LHCN-M2 (cell line): ENCODE results near the gene SMPD4. TPM values are rescaled to one million over a fixed set of nuclear protein-coding genes. Genes with fewer than 3 reads are reported as not detected.
"Not testable (repeated sequence)": the region's sequence is repeated elsewhere in the genome, so short reads cannot be mapped to it uniquely, and the experiment has no call there.

Source experiments
- DNase-seq: peaks from one replicate; pipeline ENCODE4 v3.0.0-alpha.2; 2012; ENCODE audit warnings: low read depth
- total RNA-seq: library from RNA; depleted of rRNA; stranded (reverse); fragments of >200 nt; gene quantifications from 2 replicates; pipeline ENCODE4 v1.2.3, GENCODE V29; 2014

Gene SMPD4
- total RNA-seq, 1 experiment from 2014 or later: 42.5 TPM

DNA sequence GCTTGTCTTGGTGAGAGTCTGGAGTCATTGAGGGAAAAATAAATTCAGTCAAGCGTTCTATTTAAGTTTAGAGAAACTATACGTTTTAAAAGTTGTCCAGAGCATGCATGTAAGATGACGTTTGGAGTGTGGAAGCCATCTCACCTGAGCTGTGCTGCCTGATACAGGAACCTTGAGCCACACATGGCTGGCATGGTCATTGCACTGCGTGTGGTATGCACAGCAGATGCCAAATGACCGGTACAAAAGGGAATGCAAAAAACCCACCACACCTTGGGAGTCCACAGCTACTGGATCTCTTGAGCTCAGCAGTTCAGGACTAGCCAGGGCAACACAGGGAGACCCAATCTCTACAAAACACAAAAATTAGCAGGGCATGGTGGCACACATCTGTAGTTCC is 5.0 kb upstream of the SMPD4 start:
- DNase-seq: no peak

DNA sequence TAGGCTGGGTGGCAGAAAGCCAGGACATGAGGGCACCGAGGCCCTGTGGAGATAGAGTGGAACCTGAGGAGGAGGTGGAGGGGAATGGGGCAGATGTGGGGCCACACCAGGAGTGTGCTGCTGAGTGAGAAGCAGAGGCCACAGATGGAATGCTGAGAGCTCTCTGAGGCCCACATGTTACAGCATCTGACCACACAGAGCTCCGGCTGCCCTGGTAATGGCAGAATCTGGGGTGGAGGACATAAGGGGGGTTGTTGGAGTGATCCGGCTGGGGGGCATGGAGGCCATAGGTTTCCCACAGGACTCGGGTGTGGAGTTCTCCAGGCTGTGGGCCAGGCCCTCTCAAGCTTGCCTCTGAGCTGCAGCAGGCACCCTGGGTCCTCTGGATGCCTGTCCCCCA is 4.5 kb upstream of the SMPD4 start:
- DNase-seq: no peak

DNA sequence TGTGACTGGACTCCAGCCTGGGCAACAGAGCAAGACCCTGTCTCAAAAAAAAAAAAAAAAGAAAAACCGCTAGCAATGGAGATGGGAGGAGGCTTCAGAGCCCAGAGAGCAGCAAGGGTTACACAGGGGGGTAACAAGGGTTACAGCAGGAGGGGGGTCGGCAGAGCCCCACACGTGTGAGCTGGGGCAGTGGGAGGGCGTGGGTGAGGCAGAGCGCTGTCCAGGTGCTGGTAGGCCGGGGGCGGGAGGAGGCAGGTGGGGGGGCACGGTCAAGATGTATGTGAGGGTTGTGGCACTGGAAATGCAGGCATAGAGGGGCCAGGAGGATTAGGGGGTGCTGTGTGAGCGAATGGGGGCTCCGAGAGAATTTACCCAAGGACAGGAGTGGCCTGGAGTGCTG is 4.0 kb upstream of the SMPD4 start:
- no peak for DNase-seq

DNA sequence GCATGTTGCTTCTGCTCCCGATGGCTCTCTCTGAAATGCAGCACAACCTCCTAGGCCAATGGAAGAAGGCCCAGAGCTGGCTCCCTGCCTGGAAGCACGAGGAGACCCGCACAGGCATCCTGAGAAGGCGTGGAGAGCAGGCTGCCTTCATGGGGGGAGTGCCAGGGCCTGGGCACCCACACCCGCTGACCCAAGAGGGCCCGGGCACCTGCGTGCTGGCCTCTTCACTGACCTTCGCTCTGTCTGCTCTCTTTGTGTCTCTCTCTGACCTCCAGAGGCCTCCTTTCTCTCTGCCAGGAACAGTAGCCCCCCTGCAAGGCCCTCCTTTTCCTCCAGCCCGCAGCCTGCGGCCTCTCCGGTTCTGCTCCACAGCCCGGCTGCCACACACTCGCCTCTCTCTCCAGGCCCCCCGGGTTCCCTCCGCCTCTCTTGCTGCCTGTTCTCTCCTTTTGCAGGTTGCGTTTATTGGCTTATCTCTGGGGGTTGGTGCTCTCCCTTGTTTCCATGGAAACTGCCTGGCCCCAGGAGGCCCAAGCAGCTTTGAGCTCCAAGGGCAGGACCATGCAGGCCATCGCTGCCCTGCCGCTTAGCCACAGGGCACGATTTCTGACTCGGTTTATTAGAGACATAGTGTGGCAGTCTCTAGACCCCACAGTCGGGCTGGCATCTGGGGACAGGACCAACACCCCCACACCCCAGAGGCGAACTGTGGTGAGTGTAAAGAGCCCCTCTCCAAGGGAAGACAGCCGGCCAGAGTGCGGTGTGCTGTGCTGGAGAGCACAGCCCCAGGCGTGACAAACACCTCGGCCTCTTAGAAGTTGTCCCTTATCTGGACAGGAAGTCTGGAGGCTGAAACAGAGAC is 2.3 kb upstream of the SMPD4 start:
- DNase-seq: no peak

DNA sequence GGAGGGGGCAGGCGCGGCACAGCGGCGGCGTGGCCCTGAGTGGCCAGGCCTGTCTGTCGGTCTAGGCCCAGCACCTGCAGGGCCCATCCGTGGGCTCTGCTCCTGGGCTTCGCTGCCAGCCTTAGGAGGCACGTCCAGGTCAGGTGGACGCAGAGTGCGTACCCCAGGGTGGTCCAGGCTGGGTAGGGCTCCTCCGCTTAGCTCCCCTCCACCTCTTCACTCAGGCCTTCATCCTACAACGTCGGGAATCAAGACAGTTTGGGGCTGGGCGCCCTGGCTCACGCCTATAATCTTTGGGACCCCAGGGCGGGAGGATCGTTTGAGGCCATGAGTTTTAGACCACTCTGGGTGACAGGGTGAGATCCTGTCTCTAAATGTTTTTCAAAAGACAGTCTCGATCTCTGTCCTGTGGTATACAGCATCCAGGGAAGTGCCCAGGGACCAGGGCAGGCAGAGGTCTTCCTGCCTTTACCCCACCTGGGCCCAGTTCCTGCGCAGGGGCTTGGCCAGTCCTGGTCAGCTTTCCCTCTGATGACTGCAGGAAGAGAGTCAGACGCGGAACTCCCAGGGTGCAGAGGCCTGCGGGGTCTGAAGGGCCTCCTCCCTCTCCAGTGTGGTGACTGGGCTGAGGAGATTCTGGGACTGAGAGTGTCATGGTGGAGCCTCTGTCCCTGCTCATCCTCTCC is 1.6 kb upstream of the SMPD4 start:
- DNase-seq: not testable (repeated sequence)

DNA sequence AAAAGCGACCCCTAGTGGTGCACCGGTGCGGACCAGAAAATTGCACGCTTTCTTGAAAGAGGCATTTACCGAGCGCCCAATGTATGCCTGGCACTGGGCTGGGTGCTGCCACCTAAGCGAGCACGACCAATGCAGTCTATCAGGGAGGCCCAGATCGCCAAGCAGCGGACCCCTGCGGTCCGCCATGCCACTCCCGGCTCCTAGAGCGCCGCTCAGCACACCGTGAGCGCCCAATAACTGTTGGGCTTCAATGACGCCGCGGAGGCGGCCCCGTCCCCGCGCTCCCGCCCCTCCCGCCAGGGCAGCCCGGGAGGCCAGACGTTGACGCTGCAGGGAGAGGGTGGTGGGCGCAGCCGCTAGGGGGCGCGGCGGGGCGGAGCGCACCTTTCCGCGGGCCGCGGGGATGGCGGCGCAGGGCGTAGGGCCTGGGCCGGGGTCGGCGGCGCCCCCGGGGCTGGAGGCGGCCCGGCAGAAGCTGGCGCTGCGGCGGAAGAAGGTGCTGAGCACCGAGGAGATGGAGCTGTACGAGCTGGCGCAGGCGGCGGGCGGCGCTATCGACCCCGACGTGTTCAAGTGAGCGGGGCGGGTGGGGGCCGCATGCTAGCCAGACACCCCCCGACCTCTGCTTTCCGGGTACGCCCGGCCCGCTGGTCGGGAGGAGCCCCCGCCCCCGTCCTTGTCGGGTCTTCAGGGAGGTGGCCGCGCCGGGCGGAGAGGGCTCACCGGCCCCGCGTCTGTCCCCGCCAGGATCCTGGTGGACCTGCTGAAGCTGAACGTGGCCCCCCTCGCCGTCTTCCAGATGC is 679 bp upstream of the SMPD4 start, which contains the start of gene MZT2B:
TSS of gene MZT2B (plus strand) at position 383 of the 803 bp plus-strand sequence. CDS start at position 404, 21 bp downstream.
- peak; percentile 79 for DNase-seq

DNA sequence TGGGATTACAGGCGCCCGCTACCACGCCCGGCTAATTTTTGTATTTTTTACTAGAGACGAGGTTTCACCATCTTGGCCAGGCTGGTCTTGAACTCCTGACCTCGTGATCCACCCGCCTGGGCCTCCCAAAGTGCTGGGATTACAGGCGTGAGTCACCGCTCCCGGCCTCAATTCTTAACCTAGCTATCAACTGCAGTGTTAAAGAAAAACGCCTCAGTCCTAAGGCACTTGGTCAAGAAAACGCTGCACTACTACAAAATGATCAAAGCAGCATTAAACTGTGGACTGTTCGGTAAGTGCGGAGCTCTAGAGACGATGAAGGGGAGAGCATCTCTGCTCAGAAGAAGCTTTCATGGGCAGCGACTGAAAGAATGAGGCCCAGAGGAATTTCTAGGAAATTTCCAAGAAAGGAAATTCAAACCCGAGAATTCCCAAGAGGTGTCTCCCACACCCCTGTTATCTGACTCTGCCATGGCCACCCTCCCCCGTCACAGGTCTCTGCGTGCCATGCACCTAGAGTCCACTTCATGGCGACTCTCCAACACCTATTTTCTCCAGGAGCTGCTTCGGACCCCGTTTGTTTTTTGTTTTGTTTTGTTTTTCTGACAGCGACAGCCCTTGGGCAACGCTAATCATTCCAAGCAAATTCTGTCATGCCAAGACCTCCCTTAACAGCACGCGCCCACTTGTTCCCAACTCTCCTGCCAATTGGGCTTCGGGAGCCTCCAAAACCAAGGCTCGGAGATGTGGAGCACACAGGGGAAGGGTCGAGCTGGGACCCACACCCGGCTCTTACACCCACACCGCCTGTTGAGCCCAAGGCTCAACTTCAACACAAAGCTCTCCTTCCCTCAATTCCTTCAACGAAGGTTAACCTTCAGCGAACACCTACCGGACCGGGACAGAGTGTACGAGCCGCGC is 738 bp downstream of the SMPD4 start:
- DNase-seq: peak; percentile 18

DNA sequence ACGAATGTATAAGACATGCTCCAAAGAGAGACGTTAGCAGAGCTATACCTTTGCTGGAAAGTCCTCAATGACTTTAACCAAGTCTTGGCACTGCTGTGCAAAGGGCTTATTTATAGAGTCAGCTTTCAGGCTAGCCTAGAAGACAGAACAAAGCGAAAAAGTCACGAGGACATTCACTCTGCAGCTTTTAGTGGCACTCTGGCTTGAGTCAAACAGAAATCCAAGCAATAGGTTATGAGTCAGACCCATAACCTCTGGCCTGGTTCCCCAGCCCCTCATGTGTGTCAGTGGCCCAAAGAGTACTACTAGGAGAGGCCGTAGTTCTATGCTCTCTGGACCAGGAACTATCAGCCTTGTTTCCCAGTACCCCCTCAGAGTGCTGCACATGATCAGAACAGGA is 6.5 kb downstream of the SMPD4 start:
- not testable (repeated sequence) for DNase-seq

DNA sequence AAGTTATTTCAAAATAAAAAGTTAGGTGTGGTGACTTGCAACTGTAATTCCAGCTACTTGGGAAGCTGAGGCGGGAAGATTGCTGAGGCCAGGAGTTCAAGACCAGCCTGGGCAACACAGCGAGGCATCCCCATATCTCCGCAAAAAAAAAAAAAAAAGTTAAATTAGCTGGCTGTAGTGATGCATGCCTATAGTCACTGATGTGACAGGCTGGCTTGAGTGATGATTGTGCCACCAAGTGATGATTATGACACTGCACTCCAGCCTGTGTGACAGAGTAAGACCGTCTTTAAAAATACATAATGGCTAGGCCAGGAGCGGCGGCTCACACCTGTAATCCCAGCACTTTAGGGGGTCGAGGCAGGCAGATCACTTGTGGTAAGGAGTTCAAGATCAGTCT is 11.5 kb downstream of the SMPD4 start:
- DNase-seq: no peak

DNA sequence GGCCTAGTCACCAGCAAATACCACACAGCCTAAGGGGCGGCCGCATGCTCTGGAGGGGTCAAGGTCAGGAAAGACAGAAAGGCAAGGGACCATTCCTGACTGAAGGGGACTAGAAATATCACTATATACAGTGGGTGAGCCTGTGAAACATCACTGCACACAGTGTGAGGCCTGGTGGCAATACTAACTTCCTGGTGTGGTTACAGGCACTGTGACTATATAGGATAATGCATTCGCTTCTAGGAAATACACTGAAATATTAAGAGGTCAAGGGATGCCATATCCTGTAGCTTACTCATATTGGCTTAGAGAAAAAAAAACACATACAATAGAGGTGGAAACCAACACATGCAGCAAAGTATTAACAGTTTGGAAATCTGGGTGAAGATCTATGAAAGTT is 12.2 kb downstream of the SMPD4 start:
- DNase-seq: not testable (repeated sequence)

DNA sequence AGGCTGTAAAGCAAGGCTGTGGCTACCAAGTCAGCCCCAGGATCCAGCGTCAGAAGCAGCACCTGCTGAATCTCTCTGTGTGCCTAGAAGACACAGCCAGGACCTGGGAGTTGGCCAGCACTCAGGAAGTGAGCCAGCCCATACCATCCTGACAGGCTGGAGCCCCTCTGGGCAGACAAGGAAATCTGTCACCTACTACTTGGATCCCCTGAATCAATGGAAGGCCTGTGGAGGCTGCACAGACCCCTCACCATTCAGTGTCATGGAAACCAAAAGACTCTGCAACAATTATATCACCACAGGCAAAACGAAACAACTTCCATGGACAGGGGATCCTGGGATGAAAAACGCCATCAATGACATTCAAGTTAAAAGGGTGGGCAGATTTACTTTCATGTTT is 14.8 kb downstream of the SMPD4 start:
- DNase-seq: not testable (repeated sequence)

DNA sequence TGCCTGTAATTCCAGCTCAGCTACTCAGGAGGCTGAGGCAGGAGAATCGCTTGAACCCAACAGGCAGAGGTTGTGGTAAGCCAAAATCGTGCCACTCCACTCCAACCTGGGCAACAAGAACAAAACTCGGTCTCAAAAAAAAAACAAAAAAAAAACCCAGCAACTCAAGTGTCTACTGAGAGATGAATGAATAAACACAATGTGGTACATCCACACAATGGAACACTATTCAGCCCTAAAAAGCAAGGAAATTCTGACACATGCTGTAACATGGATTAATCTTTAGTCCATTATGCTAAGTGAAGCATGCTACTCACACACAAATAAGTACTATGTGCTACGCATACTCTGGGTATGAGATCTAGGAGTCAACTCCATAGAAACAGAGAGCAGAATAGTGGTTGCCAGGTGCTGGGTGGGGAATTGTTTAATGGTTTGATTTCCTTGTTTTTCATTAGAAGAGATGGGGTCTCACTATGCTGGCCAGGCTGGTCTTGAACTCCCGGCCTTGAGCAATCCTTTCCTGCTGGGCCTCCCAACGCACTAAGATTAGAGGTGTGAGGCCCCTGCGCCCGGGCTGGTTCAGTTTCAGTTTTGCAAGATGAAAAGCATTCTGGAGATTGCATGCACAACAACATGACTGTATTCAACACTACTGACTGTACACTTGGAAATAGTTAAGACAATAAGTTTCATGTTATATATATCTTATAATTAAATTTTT is 15.9 kb downstream of the SMPD4 start:
- no peak for DNase-seq

DNA sequence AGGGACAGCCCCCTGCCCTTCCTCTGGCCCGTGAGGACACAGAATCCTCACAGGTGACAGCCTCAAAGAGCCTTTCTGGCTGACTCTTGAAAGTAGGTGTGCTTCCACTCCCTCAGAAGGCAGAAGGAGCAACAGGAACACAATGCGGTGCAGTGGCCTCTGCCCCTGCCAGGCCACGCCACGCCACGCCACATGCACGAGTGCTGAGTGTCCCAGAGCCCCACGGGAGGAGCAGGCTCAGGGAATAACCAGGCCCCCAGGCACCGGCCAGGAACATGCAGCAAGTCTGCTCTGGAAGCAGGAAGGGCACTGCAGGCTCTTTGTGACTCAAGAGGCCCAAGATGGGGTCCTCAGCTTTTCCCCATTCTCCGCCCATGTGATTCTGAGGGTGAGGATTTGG is 18.4 kb downstream of the SMPD4 start:
- DNase-seq: no peak

DNA sequence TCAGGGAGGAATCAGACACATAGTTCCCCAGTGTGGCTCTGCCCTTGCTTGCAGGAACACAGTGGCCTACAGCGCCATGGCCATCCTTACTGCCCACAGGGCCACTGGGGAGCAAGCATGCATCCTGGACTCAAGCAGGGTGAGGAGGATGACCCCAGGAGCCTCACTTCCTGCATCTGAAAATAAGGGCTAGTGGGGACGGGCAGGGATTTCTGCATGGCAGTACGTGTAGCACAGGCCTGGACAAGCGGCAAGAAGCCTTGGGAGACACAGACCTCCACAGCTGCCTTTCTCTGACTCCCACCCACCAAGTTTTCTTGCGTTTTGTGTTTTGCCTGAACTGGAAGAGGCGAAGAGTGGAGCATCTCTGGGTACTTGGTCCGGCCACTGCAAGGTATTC is 18.9 kb downstream of the SMPD4 start:
- not testable (repeated sequence) for DNase-seq

DNA sequence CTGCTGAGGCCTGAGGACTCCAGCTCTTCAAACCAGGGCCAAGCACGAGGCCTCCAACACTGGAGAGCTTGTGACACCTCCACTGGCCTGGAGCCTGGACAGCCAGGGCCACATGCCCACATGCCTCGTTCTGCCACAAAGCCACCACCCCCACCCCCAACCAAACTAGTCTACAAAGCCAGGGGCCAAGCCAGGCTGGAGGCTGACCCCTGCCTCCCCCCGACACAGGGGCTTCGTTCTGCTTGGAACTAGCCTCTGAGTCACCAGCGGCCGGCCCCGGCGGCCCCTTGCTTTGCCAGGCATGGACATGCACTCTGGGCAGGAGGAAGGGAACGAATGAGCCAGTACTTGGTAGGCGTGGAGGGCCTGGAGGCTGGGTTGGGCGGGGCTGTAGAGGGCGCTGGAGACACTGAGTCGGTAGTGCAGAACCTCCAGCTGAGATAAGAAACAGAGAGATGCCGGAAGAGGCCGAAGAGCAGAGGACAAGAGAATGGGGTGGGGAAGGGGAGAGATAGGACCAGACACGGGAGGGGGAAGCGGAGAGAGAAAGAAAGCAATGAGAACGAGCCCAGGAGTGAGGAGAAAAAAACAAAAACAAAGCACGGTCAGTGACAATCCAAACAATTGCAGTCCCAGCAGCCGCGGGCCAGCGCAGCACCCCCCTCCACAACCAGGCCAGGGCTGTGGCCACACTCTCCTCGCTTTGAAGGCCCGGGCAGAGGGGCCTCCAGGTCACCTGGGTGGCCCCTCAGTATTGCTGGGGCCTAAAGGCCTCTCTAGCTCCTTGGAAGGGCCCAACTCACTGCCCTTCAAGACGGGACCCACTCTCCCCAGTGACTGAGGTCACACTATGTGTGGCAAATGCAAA is 20.3 kb downstream of the SMPD4 start:
- DNase-seq: not testable (repeated sequence)

DNA sequence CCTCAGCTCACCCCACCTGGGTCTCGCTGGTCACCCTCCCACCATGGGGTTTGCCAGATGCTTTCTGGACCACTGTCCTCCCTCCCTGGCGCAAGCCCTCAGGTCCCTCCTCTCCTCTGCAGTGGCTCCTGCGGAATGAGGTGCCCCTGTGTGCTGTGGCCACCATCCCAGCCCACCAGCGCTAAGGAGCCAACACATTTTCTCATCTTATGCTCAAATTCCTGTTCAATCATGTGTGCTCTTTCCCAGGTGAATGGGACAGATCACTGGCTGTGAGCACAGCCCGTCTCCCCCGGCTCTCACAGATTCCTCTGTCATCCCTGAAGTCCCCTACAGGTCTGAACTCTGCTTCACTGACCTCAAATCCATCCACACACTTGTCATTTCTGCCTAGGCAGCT is 21.3 kb downstream of the SMPD4 start:
- DNase-seq: no peak

DNA sequence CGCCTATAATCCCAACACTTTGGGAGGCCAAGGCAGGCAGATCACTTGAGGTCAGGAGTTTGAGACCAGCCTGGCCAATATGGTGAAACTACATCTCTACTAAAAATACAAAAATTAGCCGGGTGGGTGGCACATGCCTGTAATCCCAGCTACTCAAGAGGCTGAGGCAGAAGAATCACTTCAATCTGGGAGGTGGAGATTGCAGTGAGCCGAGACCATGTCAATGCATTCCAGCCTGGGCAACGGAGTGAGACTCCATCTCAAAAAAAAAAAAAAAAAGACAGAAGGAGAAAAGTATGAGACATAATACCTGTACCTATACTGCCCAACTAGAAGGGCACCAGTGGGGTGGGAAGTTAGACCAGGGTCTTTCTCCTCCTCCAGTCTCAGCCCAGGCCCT is 22.0 kb downstream of the SMPD4 start:
- DNase-seq: not testable (repeated sequence)

DNA sequence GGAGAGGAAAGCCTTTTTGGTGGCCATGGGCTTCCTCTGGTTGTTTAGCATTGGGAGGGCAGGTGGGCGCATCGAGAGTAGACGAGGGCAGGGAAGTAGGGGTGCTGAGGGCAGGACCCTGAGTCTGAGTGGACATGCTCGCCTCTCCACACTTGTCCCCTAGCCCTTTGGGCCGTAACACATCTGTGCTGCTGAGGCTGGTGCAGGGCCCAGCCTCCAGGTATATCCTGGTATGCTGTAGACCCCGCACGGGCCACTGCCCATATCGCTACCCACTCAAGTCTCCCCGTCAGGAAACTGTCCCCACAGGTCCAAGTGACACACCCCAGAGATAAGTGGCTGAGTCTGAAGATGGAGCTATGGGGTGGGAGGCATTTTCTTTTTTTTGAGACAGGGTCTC is 22.8 kb downstream of the SMPD4 start:
- no peak for DNase-seq

DNA sequence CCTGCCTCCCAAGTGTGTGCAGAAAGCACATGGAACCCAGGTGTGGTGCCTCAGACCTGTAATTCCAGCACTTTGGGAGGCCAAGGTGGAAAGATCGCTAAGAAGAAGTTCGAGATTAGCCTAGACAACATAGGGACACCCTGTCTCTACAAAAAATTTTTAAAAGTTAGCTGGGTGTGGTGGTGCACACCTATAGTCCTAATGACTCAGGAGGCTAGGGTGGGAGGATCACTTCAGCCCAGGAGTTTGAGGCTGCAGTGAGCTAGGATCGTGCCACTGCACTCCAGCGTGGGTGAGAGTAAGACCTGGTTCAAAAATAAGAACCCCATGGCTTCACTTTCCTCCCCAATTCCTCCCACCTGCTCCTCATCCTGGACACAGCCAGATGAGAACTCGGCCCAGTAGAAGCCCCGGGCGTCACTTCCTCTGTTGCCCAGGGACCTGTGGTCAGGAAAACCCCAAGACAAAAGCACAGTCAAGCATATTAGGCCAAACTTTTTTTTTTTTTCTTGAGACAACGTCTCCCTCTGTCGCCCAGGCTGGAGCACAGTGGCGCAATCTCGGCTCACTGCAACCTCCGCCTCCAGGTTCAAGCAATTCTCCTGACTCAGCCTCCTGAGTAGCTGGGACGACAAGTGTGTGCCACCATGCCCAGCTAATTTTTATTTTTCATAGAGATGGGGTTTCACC is 23.4 kb downstream of the SMPD4 start:
- not testable (repeated sequence) for DNase-seq
